GM21528 (cell line): Measurements from ENCODE around the gene DDR1.

Source experiments
- ATAC-seq: cut with Tn5 transposase; IDR thresholded peaks from one replicate; pipeline ENCODE4 v1.9.1; 2021; ENCODE audit warnings: mild to moderate bottlenecking, moderate library complexity; ENCODE audit not compliant: unreplicated experiment, low FRiP score

The DDR1 gene

DNA sequence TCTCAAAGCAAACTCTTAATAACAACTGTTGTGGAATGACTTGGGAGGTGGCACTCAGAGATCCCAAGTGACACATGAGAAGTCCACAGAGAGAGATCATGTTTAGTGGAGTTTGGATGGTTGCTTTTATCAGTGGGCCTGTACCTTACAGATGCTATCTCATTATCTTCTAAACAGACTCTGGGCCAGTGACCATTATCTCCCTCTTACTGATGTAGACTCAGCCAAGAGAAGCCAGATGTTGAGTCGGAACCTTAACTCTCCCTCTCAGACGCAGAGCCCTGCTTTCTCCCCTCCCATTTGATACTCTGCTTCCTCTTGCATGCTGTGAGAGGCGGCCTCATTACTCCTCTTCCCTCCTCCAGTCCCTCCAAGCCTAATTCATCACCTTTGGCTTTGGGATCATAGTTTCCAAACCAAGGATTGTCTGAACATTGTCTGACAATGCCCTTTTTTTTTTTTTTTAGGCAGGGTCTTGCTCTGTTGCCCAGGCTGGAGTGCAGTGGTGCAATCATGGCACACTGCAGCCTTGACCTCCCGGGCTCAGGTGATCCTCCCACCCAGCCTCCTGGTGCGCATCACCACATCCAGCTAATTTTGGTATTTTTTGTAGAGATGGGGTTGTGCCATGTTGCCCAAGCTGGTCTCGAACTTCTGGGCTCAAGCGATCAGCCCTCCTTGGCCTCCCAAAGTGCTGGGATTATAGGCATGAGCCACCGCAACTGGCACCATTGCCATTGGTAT lies 4.5 kb upstream of the DDR1 start:
- ATAC-seq: no peak

DNA sequence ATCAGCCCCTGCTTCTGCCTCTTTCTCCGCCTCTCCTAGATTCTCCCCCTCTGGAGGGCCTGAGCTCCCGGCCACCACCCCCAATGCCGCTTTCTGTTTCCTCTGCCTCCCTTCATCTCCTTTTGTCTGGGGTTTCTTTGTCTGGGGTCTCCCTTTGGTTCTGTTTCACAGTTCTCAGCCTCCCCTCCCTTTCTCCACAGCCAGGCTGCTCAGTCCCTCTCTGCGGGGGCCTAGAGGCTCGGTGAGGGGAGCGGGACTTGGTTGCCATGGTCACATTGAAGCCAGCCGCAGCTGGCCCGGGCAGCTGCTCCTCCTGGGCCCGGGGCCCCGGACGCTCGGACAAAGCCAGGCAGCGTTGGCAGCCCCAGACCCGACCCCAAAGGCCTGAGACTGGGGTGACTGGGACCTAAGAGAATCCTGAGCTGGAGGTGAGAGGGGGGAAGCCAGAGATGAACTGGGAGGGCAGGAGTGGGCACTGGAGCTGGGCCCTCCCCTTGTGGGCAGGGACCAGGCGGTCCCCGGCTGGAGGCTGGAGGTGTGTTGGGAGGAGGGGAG lies 3.5 kb upstream of the DDR1 start:
- no peak for ATAC-seq

DNA sequence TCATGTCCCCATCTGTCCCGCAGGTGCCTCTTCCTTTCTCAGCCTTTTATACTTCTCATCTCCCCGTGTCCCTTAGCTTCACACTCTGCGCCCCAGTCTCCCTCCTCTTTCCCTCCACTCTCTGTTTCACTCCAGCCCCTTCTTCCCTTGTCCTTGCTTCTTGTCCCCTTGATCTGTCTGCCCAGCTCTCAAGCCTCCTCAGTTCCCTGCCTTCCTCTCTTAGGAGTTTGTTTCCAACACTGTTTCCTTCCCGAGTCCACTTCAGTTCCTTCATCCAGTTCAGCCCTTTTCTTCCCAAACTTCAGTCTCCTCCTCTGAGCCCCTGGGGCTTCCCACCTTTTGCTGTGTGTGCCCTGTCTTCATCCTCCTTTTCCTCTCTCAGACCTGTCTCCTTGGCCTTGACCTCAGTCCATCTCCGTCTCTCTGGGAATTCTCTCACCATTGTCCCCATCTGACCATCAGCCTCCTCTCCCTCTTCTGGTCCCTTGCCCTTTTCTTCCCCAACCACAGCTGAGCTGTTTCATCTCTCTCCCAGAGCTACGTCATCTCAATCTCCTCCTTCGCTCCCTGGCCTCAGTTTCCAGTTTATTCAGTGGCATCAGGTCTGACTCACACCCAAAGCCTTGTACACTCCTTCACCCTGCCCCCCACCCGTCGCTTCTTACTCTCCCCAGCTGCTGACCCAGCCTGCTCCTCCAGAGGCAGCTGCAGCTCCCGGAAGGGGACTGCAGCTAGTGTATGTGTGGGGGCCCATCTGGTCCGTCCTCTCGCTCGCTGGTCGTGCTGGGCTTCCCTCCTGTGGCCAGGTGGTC lies 2.7 kb upstream of the DDR1 start:
- no peak for ATAC-seq

DNA sequence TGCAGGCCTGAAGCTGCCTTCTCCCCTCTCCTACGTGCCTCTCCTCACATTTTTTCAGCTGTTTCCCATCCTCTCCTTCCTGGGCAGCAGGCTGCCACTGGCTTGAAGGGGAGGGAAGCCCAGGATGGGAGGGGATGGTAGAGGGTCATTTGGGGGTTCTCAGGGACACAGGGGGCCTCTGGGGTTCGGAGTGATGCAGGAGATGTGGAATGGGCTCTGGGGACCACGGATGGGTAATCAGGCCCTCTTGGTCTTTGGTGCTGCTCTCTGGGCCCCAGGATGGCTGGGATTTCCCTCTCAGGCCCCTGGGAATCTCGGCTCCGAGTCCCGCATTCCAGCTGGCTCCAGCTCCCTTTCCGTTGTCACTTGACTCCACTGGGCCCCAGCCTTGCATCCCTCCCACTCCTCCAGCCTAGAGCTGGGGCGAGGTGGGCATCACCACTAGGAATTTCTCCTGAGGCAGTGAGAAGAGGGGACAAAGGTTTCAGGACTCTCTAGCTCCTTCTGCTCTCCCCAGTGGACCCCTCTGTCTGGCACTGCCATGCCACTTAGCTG lies 2.0 kb upstream of the DDR1 start:
- ATAC-seq: no peak

DNA sequence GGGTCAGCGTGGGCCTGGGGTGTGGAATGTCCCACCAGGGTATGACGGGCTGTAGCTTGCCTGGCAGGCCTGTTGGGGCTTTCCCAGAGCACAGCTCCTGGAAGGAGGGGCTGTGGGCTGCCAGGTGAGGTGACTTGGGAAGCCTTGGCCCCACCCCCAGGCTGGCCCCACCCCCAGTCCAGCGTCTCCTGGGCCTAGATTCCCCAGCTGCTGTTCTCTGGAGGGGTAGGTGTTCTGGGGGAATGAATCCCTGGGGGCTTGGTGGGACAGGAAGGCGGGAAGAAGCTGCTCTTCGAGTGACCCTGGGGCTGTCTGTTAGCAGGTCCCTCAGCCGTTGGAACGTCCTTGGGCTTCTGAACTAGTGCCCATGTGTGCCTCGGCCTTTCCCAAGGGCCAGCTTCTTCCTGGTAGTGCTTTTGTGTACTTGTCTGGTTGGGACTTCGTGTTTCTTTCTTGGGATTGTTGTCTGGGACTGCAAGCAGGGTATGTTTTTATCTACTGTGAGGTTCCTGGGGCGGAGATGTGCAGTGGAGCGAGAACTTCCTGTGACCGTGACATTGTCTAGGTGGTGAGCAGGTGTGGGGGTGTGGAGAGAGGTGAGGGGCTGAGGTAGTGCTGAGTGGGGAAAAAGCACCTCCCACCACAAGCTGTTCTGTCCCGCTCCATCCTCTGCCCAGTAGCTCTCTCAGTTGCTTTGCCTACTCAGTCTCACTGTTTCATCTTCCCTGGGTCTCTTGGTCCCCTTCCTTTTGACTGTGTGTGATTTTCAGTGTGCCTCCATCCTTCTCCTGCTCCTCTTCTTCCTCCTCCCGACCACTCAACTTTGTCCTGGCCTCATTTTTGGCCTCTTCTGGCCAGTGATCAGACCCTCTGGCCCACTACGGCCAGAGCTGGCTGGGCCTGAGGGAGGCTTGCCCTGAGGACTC lies 1.3 kb upstream of the DDR1 start:
- no peak for ATAC-seq

DNA sequence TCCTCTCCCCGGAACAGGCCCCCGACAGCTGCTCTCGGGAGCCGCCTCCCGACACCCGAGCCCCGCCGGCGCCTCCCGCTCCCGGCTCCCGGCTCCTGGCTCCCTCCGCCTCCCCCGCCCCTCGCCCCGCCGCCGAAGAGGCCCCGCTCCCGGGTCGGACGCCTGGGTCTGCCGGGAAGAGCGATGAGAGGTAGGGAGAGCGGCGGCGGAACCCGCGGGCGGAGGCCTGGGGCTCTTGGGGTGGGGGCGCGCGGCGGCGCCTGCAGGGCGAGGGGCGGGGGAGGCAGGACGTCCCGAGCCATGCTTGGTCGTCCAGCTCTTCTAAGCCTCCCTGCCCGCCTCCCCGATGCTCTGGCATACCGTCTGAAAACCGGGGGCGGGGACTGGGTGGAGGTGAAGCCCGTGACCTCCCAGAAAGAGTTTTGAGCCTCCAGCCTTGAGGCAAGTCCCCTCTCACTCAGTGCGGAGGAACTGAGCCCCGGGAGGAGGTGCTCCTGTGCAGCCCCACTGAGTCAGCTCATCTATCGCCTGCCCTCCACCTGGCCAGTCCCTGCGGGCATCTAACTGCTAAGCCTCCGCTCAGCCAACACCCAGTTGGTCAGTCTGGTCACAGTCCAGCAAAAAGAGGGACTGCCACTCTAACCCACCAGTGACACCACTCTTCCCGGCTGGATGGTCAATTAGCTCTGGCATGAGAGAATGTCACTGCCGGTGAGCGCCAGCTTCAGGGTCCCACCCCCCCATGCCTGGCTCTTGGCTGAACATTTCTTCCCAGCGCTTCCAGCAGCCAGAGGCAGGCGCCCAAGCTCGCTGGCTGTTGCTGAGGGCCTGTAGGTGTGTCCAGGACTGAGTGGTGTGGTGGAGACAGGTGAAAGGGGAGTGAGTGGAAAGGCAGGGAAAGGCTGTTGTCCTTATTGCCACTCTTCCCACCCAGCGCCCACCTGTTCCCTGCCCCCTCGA lies 482 bp downstream of the DDR1 start:
- ATAC-seq: no peak

DNA sequence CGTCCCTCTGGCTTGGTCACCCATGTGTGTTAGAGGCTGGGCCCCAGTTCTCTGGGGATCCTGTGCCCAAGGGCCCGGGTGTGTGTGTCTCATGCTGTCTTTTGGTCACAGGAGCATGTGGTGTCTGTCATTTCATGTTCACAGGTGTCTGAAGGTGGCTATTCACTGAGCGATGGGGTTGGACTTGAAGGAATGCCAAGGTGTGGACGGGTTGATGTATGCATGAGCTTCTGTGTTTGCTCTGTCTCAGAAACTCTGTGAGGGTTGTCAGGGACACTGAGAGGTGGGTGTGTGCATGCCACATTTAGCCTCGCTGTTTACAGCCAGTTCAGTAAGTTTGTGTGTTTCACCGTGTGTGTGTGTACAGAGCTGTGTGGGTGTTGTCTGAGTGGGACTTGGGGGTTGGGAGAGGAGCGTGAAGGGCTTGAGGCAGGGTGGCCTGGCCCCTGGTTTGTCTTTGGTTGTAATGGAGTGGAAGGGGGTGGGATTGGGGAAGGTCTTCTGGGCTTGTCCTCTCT lies 1.2 kb downstream of the DDR1 start:
- no peak for ATAC-seq

DNA sequence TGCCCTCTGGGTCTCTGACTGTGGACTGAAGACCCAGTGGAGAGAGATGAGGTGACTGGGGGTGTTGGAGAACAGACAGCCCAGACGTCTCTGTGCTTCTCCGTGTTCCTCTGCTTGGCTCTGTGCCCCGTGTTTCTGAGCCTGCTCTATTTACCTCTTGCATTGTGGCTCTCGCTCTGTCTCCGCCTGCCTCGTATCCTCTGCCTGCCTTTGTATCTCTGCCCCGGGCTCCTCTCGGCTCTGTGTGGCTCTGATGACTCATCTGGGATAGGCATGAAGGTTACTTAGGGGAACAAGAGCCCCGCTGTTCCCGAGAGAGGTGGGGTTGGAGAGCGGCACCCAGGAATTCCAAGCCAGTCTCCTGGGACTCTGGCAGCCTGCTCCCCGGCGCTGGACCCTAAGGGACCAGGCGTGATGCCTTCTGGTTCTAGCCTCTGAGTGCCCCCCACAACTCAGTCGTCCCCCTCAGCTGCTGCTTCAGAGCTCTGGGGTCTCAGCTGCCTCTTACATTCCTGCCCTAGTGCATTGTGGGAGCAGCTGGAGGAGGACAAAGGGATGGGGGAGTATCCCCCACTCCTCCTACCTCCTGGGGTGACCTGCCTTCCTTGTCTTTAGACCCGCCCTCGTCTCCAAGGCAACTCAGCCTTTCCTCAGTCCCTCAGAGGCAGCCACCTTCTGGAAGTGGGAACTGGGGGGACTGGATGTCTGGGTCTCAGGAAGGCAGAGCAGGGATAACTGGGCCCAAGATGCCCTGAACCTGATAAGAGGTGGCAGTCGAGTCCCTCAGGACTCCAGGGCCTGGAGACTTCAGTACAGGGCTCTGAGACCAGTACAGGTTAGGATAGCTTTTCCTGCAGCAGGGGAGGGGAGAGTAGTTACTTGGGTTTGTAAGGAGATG lies 1.9 kb downstream of the DDR1 start:
- no peak for ATAC-seq

DNA sequence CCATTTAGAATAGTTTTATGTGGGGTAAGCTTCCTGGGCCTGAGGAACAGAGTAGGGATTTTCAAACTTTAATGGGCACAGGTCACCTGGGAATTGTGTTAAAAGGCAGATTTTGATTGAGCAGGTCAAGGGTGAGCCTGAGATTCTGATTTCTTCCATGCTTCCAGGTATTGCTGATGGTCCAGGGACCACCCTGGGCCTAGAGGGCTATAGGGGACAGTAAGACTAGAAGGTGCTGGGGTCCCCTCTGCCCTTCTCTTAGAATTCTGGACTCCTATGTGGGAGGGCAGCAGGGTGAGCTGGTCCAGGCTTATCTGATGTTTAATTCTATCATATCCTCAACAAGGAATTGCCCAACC lies 2.6 kb downstream of the DDR1 start:
- no peak for ATAC-seq

DNA sequence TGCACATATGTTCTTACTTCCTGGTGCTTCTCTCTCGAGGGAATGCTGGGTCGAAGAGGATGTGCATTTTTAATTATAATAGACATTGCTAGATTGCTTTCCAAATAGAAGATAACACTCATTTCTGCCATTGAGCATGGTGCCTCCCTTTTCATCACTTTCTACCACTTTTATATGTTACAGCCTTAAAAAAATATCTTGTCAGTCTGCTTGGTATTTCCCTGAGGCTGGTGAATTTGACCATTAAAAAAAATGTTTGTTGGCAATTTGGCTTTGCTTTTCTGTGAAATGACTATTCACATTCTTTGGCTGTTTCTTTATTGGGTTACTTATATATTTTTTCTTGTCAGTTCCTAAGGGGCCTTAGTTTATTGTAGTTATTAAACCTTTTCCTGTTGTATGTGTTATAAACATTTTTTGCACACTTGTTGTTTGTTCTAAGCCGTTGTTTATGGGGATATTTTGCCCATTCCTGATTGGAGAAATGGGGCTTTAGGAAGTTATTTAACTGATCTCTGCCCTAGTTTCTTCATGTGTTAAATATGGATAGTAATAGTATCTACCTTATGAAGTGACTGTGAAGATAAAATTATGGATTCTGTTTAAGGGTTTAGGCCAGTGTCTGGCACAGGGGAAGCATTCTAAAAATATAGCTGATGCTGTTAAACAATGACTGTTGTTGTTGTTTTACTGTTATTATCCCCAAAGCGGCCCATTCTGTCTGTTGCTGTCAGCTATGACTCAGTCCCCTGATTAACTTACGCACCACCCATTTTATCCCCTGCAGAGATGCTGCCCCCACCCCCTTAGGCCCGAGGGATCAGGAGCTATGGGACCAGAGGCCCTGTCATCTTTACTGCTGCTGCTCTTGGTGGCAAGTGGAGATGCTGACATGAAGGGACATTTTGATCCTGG lies 3.8 kb downstream of the DDR1 start:
- ATAC-seq: no peak

DNA sequence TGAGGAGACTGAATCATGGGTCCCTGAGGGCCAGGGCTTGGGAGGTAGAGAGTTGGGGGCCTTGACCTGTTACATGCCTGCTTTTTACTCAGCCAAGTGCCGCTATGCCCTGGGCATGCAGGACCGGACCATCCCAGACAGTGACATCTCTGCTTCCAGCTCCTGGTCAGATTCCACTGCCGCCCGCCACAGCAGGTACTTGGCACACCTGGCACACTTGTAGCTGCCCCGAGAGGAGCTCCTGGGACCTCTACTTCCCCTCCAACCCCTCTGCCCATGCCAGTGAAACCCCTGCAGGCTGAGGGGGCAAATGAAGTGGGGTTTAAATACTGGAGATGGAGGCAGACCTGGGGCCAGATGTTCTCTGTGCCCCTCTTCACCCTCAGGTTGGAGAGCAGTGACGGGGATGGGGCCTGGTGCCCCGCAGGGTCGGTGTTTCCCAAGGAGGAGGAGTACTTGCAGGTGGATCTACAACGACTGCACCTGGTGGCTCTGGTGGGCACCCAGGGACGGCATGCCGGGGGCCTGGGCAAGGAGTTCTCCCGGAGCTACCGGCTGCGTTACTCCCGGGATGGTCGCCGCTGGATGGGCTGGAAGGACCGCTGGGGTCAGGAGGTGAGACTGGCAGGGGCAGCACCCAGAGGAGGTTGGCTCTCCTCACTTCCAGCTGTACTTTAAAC lies 4.6 kb downstream of the DDR1 start:
- ATAC-seq: no peak

DNA sequence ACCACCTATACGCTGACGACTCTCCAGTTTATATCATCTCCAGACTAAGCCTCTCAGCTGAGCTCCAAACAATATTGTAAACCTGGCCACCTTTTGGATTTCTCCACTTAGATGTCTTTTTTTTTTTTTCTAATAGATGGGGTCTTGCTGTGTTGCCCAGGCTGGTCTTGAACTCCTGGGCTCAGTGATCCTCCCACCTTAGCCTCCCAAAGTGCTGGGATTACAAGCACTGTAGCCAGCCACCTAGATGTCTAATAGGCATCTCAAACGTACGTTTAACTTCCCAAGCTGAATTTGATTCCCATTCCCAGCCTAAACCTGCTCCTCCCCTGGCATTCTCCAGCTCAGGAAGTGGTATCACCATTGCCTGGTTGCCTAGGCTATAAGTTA lies 5.2 kb downstream of the DDR1 start:
- ATAC-seq: no peak

DNA sequence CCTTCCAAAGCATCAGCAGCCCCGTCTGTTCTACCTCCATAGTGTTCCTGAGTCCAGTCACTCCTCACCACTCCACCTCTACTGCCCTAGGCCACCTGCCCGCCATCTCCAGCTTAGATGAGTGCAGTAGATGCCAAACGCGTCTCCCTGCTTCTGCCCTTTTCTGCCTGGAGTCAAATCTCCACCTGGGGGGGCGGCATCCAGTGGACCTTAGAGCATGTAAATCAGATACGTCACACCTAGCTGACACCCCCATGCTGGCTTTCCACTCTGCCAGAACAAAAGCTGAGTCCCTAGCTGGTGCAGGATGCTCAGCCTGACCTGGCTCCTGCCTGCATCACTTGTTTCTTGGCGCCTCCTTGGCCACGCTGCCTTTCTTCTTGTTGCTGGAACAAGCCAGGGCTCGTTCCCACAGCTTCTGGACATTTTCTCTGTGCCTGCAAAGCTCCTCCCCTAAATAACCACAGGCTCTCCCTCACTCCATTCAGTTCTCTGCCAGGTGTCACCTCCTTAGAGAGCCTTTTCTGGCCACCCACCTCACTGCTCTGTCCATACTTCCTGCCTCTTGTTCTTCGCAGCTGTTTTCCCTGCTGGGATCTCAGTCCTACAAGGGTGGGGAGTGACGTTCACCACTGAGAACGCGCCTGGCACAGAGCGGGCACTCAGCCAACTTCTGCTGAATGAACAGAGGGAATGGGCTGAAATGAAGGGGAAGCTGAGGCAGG lies 5.8 kb downstream of the DDR1 start:
- no peak for ATAC-seq

DNA sequence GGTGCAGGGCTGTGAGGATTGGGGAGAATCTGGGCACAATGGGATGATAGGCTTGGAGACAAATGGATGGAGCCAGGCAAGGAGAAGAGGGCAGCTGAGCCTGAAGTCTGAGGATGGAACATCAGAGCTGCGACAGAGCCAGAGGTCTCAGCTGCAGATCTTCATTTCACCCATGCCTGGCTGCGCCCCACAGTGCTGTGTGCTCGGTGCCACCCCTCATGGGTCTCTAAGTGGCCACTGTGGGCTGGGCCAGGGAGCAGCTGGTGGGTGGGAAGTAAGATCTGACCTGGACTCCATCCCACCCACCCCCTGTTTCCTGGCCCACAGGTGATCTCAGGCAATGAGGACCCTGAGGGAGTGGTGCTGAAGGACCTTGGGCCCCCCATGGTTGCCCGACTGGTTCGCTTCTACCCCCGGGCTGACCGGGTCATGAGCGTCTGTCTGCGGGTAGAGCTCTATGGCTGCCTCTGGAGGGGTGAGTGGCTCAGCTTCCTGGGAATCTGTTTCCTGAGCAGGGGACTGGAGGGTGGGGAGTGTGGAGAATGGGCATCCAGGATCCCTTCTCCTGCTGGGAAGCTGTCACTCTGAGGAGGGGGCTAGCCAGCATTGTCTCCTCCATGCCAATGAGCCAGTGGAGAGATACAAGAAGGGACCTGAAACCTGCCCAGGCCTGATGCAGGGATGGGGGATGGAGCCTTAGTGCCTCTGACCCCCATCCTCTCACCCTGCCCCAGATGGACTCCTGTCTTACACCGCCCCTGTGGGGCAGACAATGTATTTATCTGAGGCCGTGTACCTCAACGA lies 6.5 kb downstream of the DDR1 start:
- no peak for ATAC-seq

DNA sequence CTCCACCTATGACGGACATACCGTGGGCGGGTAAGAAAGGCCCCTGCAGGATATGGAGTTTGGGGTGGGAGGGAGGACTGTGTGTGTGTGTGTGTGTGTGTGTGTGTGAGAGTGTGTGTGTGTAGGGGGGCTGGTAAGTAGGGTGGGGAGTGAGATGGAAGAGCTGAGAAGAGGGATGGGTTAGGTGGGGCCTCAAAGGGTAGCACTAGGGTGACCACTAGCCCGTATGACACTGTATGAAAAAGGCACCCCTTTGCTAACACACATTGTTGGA lies 7.1 kb downstream of the DDR1 start:
- ATAC-seq: no peak
